H1 (cell line): Measurements from ENCODE around the gene SLC35G4. TPM values are rescaled to one million over a fixed set of nuclear protein-coding genes. Genes with fewer than 3 reads are reported as not detected.

ENCODE experiments used
- CTCF ChIA-PET: fragments of 300-600 bp; sonication (Branson Sonifier 250); formaldehyde crosslinking; loops from one replicate; lab custom pipeline; 2021; ENCODE audit not compliant: partially characterized antibody; lab: Charles Lee
- POLR2A ChIA-PET: fragments of 300-600 bp; sonication (Branson Sonifier 250); formaldehyde crosslinking; loops from one replicate; lab custom pipeline; 2021; ENCODE audit warnings: inconsistent platforms; ENCODE audit not compliant: partially characterized antibody; lab: Charles Lee
- DNase-seq, 2 experiments: peaks; one replicate each; pipeline versions ENCODE4 v3.0.0 to v3.0.0-alpha.2; 2010 to 2022; ENCODE audit warnings: low spot score in 2 of 2, low read depth in 1 of 2, mixed read lengths in 1 of 2
- FAIRE-seq: peaks from 2 replicates; lab custom pipeline; 2011; peaks lifted over from hg19 to GRCh38; lab: Jason Lieb, UNC
- H2AFZ ChIP-seq: 2 replicates; pipeline ENCODE4 v1.8.1; 2012; ENCODE audit warnings: low read length, inconsistent platforms
- H2AK5ac ChIP-seq: 2 replicates; pipeline ENCODE4 v1.6.1; 2013; ENCODE audit warnings: low read depth, low read length
- H2BK120ac ChIP-seq: replicated peaks from 2 replicates; pipeline ENCODE3; 2013; ENCODE audit warnings: low read depth, low read length, inconsistent platforms
- H2BK12ac ChIP-seq: 2 replicates; pipeline ENCODE4 v1.6.1; 2013; ENCODE audit warnings: low read depth, low read length
- H2BK15ac ChIP-seq: 2 replicates; pipeline ENCODE4 v1.6.1; 2013; ENCODE audit warnings: low read length
- H2BK20ac ChIP-seq: 2 replicates; pipeline ENCODE4 v1.6.1; 2013; ENCODE audit warnings: low read length
- H2BK5ac ChIP-seq: 2 replicates; pipeline ENCODE4 v1.6.1; 2013; ENCODE audit warnings: low read depth, low read length
- H3K14ac ChIP-seq: 2 replicates; pipeline ENCODE4 v1.6.1; 2013; ENCODE audit warnings: inconsistent platforms; ENCODE audit not compliant: insufficient read length
- H3K18ac ChIP-seq: 2 replicates; pipeline ENCODE4 v1.6.1; 2013; ENCODE audit warnings: low read length; ENCODE audit errors: extremely low read depth
- H3K23ac ChIP-seq: 2 replicates; pipeline ENCODE4 v1.6.1; 2013; ENCODE audit warnings: inconsistent platforms; ENCODE audit not compliant: insufficient read length
- H3K23me2 ChIP-seq: 2 replicates; pipeline ENCODE4 v1.6.1; 2013; ENCODE audit warnings: low read depth, low read length
- H3K27ac ChIP-seq: 2 replicates; pipeline ENCODE4 v1.6.1; 2011; ENCODE audit warnings: low read depth, low read length, inconsistent platforms
- H3K27me3 ChIP-seq, 4 experiments: replicated peaks in 1 of 4; 1 replicate in 1 of 4; 2 replicates in 3 of 4; pipeline versions ENCODE4 v1.6.1 to v1.8.1; 2011 to 2013; ENCODE audit warnings: low read length in 3 of 4, mild to moderate bottlenecking in 3 of 4, inconsistent platforms in 2 of 4, mixed read lengths in 2 of 4, moderate library complexity in 1 of 4; ENCODE audit not compliant: control insufficient read depth in 3 of 4, insufficient read depth in 3 of 4; ENCODE audit errors: extremely low read depth in 1 of 4
- H3K36me3 ChIP-seq, 4 experiments: 2 replicates each; pipeline versions ENCODE4 v1.6.1 to v1.8.1; 2011 to 2013; ENCODE audit warnings: mild to moderate bottlenecking in 4 of 4, low read length in 3 of 4, moderate library complexity in 2 of 4, control low read depth in 1 of 4, inconsistent platforms in 1 of 4; ENCODE audit not compliant: insufficient read depth in 4 of 4, control insufficient read depth in 2 of 4
- H3K4ac ChIP-seq: replicated peaks from 2 replicates; pipeline ENCODE3; 2013; ENCODE audit warnings: low read length, low read depth, mixed read lengths, inconsistent platforms; ENCODE audit not compliant: insufficient read length
- H3K4me1 ChIP-seq, 4 experiments: replicated peaks in 1 of 4; 1 replicate in 1 of 4; 2 replicates in 3 of 4; pipeline versions ENCODE4 v1.6.1 to v1.8.1; 2011 to 2013; ENCODE audit warnings: low read length in 3 of 4, inconsistent platforms in 2 of 4, mixed read lengths in 1 of 4; ENCODE audit not compliant: insufficient read depth in 4 of 4, control insufficient read depth in 3 of 4
- H3K4me2 ChIP-seq, 2 experiments: 2 replicates each; pipeline versions ENCODE4 v1.6.1 to v1.8.1; 2011 to 2013; ENCODE audit warnings: low read depth in 2 of 2, low read length in 2 of 2, control low read depth in 1 of 2, inconsistent platforms in 1 of 2, mild to moderate bottlenecking in 1 of 2; ENCODE audit not compliant: insufficient read depth in 1 of 2
- H3K4me3 ChIP-seq, 4 experiments: fragments of 200-600, 300-600 bp in 1 of 4; sonication (generic), shearing (Covaris generic), sonication (Bioruptor Twin) in 1 of 4; 2 replicates each; pipeline versions ENCODE4 v1.5.1 to v1.8.1; 2011 to 2016; ENCODE audit warnings: low read length in 4 of 4, low read depth in 3 of 4, control low read depth in 2 of 4, inconsistent platforms in 2 of 4, mild to moderate bottlenecking in 2 of 4, mixed read lengths in 1 of 4, moderate library complexity in 1 of 4; ENCODE audit not compliant: insufficient read depth in 2 of 4; ENCODE audit errors: extremely low read depth in 1 of 4
- H3K56ac ChIP-seq: replicated peaks from 2 replicates; pipeline ENCODE3; 2013; ENCODE audit warnings: low read depth, mild to moderate bottlenecking, mixed read lengths, low read length, inconsistent platforms; ENCODE audit not compliant: insufficient read length
- H3K79me1 ChIP-seq: 2 replicates; pipeline ENCODE4 v1.6.1; 2013; ENCODE audit warnings: low read depth, low read length, control low read depth
- H3K79me2 ChIP-seq, 2 experiments: 2 replicates each; pipeline versions ENCODE4 v1.6.1 to v1.8.1; 2012 to 2013; ENCODE audit warnings: low read length in 2 of 2, mild to moderate bottlenecking in 2 of 2, inconsistent platforms in 1 of 2; ENCODE audit not compliant: insufficient read depth in 2 of 2, control insufficient read depth in 1 of 2
- H3K9ac ChIP-seq, 4 experiments: replicated peaks in 1 of 4; 1 replicate in 1 of 4; 2 replicates in 3 of 4; pipeline versions ENCODE4 v1.6.1 to v1.8.1; 2011 to 2013; ENCODE audit warnings: low read depth in 3 of 4, low read length in 3 of 4, control low read depth in 2 of 4, mild to moderate bottlenecking in 2 of 4, moderate library complexity in 2 of 4, inconsistent platforms in 1 of 4; ENCODE audit errors: extremely low read depth in 1 of 4
- H3K9me3 ChIP-seq, 2 experiments: 2 replicates each; pipeline versions ENCODE4 v1.6.1 to v1.8.1; 2012 to 2013; ENCODE audit warnings: mild to moderate bottlenecking in 2 of 2, moderate library complexity in 2 of 2, control low read depth in 1 of 2, inconsistent platforms in 1 of 2, low read depth in 1 of 2, low read length in 1 of 2, mixed read lengths in 1 of 2; ENCODE audit not compliant: insufficient read depth in 2 of 2
- H4K20me1 ChIP-seq, 2 experiments: replicated peaks in 1 of 2; 2 replicates each; pipeline versions ENCODE3 to v1.8.1; 2011 to 2013; ENCODE audit warnings: inconsistent platforms in 2 of 2, low read length in 2 of 2, mild to moderate bottlenecking in 1 of 2; ENCODE audit not compliant: insufficient read depth in 2 of 2, control insufficient read depth in 1 of 2
- H4K5ac ChIP-seq: 2 replicates; pipeline ENCODE4 v1.6.1; 2013; ENCODE audit warnings: low read length, low read depth, mixed read lengths, inconsistent platforms; ENCODE audit not compliant: insufficient read length
- H4K8ac ChIP-seq: 2 replicates; pipeline ENCODE4 v1.8.0; 2013; ENCODE audit warnings: mild to moderate bottlenecking, moderate library complexity, low read length, inconsistent platforms; ENCODE audit not compliant: insufficient read depth; ENCODE audit errors: extremely low read depth
- H4K91ac ChIP-seq: replicated peaks from 2 replicates; pipeline ENCODE3; 2013; ENCODE audit warnings: low read length, mixed read lengths, inconsistent platforms; ENCODE audit not compliant: insufficient read length
- CBX5 ChIP-seq: fragments of 300-800, 300-1000 bp; sonication (generic); IDR thresholded peaks from 2 replicates; pipeline ENCODE4 v1.7.1; 2016; ENCODE audit warnings: antibody characterized with exemption, low read length, low read depth
- CHD2 ChIP-seq: IDR thresholded peaks from 2 replicates; pipeline ENCODE4 v1.6.1; 2012; ENCODE audit warnings: low read length, improper control_type of control experiment
- POU5F1 ChIP-seq: IDR thresholded peaks from 2 replicates; pipeline ENCODE4 v1.6.1; 2011; ENCODE audit warnings: low read depth, mild to moderate bottlenecking, low read length, moderate library complexity
- RBBP5 ChIP-seq: IDR thresholded peaks from 2 replicates; pipeline ENCODE4 v1.7.1; 2012; ENCODE audit warnings: low read depth, mild to moderate bottlenecking, inconsistent platforms, low read length, moderate library complexity, borderline replicate concordance
- SIRT6 ChIP-seq: IDR thresholded peaks from one replicate; pipeline ENCODE4 v1.7.1; 2012; ENCODE audit warnings: low read length, inconsistent platforms
- SIX5 ChIP-seq: IDR thresholded peaks from 2 replicates; pipeline ENCODE4 v1.6.1; 2011; ENCODE audit warnings: mild to moderate bottlenecking, low read depth, low read length
- TAF7 ChIP-seq: optimal IDR thresholded peaks from 2 replicates; pipeline ENCODE3; 2011; ENCODE audit warnings: low read depth, mild to moderate bottlenecking, inconsistent platforms, low read length, moderate library complexity, borderline replicate concordance
- TEAD4 ChIP-seq: IDR thresholded peaks from 2 replicates; pipeline ENCODE4 v1.6.1; 2012; ENCODE audit warnings: low read depth, low read length, inconsistent platforms, mixed read lengths
- WGBS, 2 experiments: shearing (Covaris generic) in 1 of 2; methylation state at CpG; one replicate each; pipeline versions ENCODE4 v1.1.6 to v1.1.7; 2013 to 2015; ENCODE audit warnings: low lambda C conversion rate in 2 of 2, mixed read lengths in 2 of 2, inconsistent platforms in 1 of 2, low coverage in 1 of 2, missing lambda C conversion rate in 1 of 2; ENCODE audit not compliant: insufficient replicate concordance in 2 of 2, insufficient coverage in 1 of 2, insufficient read length in 1 of 2; ENCODE audit errors: extremely low coverage in 1 of 2, missing lambda C conversion rate in 1 of 2; 5-methylcytosine and 5-hydroxymethylcytosine counted together
- polyA plus RNA-seq, 7 experiments: library from polyadenylated mRNA; depleted of rRNA in 3 of 7; stranded (reverse) in 5 of 7; unstranded in 2 of 7; fragments of >200 nt in 5 of 7; fragments of 200-250 nt in 2 of 7; gene quantifications; 1 replicate in 5 of 7; 2 replicates in 1 of 7; 4 replicates in 1 of 7; pipeline versions ENCODE4 v1.2.1 to v1.2.3, GENCODE V29; 2011 to 2013; ENCODE audit warnings: missing spikeins in 2 of 7, mixed read lengths in 2 of 7
- total RNA-seq: library from RNA; stranded (reverse); fragmentation: NEBNext Ultra II Directional; extraction: Animal tissue kit (Norgen Biotek cat#: 25700); gene quantifications from 2 replicates; pipeline ENCODE4 v1.2.1, GENCODE V29; 2021
- TF ChIP-seq, protein P1 (sequence below): IDR thresholded peaks from 2 replicates; pipeline ENCODE4 v1.6.1; 2012; ENCODE audit warnings: low read length, inconsistent platforms
- TF ChIP-seq, protein P2 (sequence below): IDR thresholded peaks from 2 replicates; pipeline ENCODE4 v1.6.1; 2012; ENCODE audit warnings: inconsistent platforms

The SLC35G4 gene
- total and polyA plus RNA-seq, 2 of the 8 experiments (the other 6 are each of a cell fraction or from before 2014, with no cell fraction given) = not detected

DNA sequence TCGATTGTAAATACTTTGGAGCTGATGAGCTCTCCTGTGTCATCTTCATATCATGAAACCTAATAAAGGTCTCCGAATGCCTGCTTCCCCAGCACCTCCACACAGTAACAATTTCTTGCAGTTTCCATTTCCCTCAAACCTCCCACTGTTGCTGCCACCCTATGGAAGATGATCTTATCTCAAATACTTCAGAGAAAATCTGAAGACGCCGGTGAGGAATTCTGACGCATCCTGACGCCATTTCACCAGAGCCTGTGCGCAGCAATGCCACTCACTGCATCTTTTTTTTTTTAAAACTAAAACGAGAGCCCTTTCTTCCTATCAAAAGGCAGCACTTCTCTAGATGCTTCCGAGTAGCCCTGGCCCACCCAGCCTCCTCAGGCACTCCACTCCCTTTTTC, 47.8 kb downstream of the SLC35G4 start:
- Histone ChIP-seq H3K23me2 (no peaks in the 10 kb centered on the region; the same call in 1 of the 2 replicates), H2BK15ac (no peak overlapping the region), H2BK120ac (no peak overlapping the region), H3K4me2 (no peak overlapping the region), H3K27me3 (peaks cover 0 to 8% (median 3%) of the 10 kb centered on the region in 4 experiments; a peak in 4 of 7 replicates), H2AK5ac (no peak overlapping the region), H2BK5ac (no peak overlapping the region), H3K36me3 (no peaks in the 10 kb centered on the region), H4K5ac (no peak overlapping the region), H3K79me2 (no peaks in the 10 kb centered on the region), H3K27ac (no peak overlapping the region), H2BK12ac (no peak overlapping the region), H4K8ac (no peak overlapping the region), H4K20me1 (no peaks in the 10 kb centered on the region), H3K9ac (no peak overlapping the region), H4K91ac (no peak overlapping the region), H3K18ac (no peak overlapping the region), H3K23ac (no peak overlapping the region), H2AFZ (no peak overlapping the region), H3K9me3 (no peaks in the 10 kb centered on the region), H3K4me1 (no peaks in the 10 kb centered on the region), H3K4me3 (no peak overlapping the region), H3K79me1 (no peaks in the 10 kb centered on the region), H3K56ac (no peak overlapping the region), H3K14ac (no peak overlapping the region), H2BK20ac (no peak overlapping the region), H3K4ac (no peak overlapping the region)
- ChIA-PET POLR2A (no interaction called here), CTCF (interaction anchor here (1.0 to 7.7 kb wide), 13 partner anchors 10 to 341 kb away, joined by 3 to 109 read pairs (median 16); partner anchors contain the start of gene GNAL)
- no peak for DNase-seq
- FAIRE-seq = no peak
- 95% methylated on average over 8 of the region's 9 CpGs; no CpG with 5 or more reads in 1 of the 2 experiments for WGBS, 2 experiments
- no peak for TF ChIP-seq TAF7
- TF ChIP-seq SIX5 = no peak
- TF ChIP-seq RBBP5 = no peak
- no peak for TF ChIP-seq TEAD4
- TF ChIP-seq, protein P1, sequence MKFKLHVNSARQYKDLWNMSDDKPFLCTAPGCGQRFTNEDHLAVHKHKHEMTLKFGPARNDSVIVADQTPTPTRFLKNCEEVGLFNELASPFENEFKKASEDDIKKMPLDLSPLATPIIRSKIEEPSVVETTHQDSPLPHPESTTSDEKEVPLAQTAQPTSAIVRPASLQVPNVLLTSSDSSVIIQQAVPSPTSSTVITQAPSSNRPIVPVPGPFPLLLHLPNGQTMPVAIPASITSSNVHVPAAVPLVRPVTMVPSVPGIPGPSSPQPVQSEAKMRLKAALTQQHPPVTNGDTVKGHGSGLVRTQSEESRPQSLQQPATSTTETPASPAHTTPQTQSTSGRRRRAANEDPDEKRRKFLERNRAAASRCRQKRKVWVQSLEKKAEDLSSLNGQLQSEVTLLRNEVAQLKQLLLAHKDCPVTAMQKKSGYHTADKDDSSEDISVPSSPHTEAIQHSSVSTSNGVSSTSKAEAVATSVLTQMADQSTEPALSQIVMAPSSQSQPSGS = no peak
- no peak for TF ChIP-seq CHD2
- TF ChIP-seq CBX5 = no peak
- TF ChIP-seq POU5F1 = no peak
- TF ChIP-seq SIRT6 = no peak
- TF ChIP-seq, protein P2, sequence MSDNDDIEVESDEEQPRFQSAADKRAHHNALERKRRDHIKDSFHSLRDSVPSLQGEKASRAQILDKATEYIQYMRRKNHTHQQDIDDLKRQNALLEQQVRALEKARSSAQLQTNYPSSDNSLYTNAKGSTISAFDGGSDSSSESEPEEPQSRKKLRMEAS = no peak
